Endothelial cell (in vitro differentiated cells): Measurements from ENCODE around the gene HYAL1. TPM values are rescaled to one million over a fixed set of nuclear protein-coding genes. Genes with fewer than 3 reads are reported as not detected.

Source experiments
- DNase-seq: peaks from one replicate; pipeline ENCODE4 v3.0.0; 2021; ENCODE audit warnings: low spot score
- H3K27ac Mint-ChIP-seq: one replicate; pipeline ENCODE4 v1.8.0; 2021; ENCODE audit warnings: mixed read lengths, inconsistent platforms; ENCODE audit not compliant: unreplicated experiment
- H3K27me3 Mint-ChIP-seq: one replicate; pipeline ENCODE4 v1.8.0; 2021; ENCODE audit warnings: mild to moderate bottlenecking, moderate library complexity, mixed read lengths, inconsistent platforms; ENCODE audit not compliant: unreplicated experiment
- H3K36me3 Mint-ChIP-seq: one replicate; pipeline ENCODE4 v1.8.0; 2021; ENCODE audit warnings: mild to moderate bottlenecking, low read depth, mixed read lengths, inconsistent platforms; ENCODE audit not compliant: unreplicated experiment
- H3K4me1 Mint-ChIP-seq: one replicate; pipeline ENCODE4 v1.8.0; 2021; ENCODE audit warnings: mild to moderate bottlenecking, mixed read lengths, inconsistent platforms; ENCODE audit not compliant: unreplicated experiment
- H3K4me3 Mint-ChIP-seq: one replicate; pipeline ENCODE4 v1.8.0; 2021; ENCODE audit warnings: mild to moderate bottlenecking, mixed read lengths, inconsistent platforms; ENCODE audit not compliant: unreplicated experiment
- H3K9me3 Mint-ChIP-seq: one replicate; pipeline ENCODE4 v1.8.0; 2021; ENCODE audit warnings: mixed read lengths, inconsistent platforms; ENCODE audit not compliant: unreplicated experiment
- CTCF ChIP-seq: fragments of 200-600 bp; sonication (generic); IDR thresholded peaks from one replicate; pipeline ENCODE4 v1.5.0; 2021; ENCODE audit warnings: antibody characterized with exemption; ENCODE audit not compliant: unreplicated experiment
- total RNA-seq: library from RNA; stranded (reverse); fragmentation: NEBNext Ultra II Directional; extraction: Animal tissue kit (Norgen Biotek cat#: 25700); gene quantifications from one replicate; pipeline ENCODE4 v1.2.1, GENCODE V29; 2021; ENCODE audit not compliant: unreplicated experiment

Gene HYAL1
- total RNA-seq, 1 donor from 2014 or later = 1.6 TPM

DNA sequence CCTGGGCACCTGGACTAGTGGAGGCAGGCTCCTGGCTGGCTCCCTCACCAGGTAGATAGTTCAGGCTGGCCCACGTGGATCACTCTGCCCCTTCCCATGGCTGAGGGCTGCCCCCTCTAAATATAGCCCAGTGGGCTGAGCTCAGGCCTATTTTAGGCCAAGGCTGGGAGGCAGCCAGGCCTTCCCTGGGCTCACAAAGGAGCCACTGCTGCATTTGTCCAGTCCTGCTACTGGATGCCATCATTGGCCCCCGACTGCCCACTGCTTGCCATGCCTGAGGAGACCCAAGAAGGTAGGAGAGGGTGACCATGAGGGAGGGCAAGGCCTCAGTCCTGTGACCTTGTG lies 24.5 kb downstream of the HYAL1 start, which contains the start of gene LSMEM2:
Gene LSMEM2 (plus strand): TSS at position 208 of the 345 bp plus-strand sequence. CDS start 27 bp downstream, at position 235.
- no peak for TF ChIP-seq CTCF
- H3K36me3 Mint-ChIP-seq = no peaks in the 10 kb centered on the region
- H3K9me3 Mint-ChIP-seq = no peaks in the 10 kb centered on the region
- H3K27me3 Mint-ChIP-seq = peaks cover 13% of the 10 kb centered on the region
- no peak for DNase-seq
- H3K27ac Mint-ChIP-seq = no peak within 1 kb of the TSS
- no peak within 1 kb of the TSS for H3K4me3 Mint-ChIP-seq
- peaks cover 9% of the 10 kb centered on the region for H3K4me1 Mint-ChIP-seq

- Mint-ChIP-seq H3K4me1 (peaks cover 9% of the 10 kb centered on the region), H3K27me3 (peaks cover 13% of the 10 kb centered on the region), H3K9me3 (no peaks in the 10 kb centered on the region), H3K4me3 (no peak overlapping the region), H3K27ac (no peak overlapping the region), H3K36me3 (no peaks in the 10 kb centered on the region)
- no peak for DNase-seq
- TF ChIP-seq CTCF = no peak
Observed at GRCh38 chr3:50278123-50278879, 25.1 kb downstream of the HYAL1 start.

GRCh38 chr3:50276762-50277101 lies 26.6 kb downstream of the HYAL1 start:
- no peak overlapping the region for H3K27ac Mint-ChIP-seq
- TF ChIP-seq CTCF = no peak
- H3K9me3 Mint-ChIP-seq = no peaks in the 10 kb centered on the region
- peaks cover 11% of the 10 kb centered on the region for H3K4me1 Mint-ChIP-seq
- H3K36me3 Mint-ChIP-seq = no peaks in the 10 kb centered on the region
- DNase-seq = no peak
- peaks cover 16% of the 10 kb centered on the region for H3K27me3 Mint-ChIP-seq
- no peak overlapping the region for H3K4me3 Mint-ChIP-seq

DNA sequence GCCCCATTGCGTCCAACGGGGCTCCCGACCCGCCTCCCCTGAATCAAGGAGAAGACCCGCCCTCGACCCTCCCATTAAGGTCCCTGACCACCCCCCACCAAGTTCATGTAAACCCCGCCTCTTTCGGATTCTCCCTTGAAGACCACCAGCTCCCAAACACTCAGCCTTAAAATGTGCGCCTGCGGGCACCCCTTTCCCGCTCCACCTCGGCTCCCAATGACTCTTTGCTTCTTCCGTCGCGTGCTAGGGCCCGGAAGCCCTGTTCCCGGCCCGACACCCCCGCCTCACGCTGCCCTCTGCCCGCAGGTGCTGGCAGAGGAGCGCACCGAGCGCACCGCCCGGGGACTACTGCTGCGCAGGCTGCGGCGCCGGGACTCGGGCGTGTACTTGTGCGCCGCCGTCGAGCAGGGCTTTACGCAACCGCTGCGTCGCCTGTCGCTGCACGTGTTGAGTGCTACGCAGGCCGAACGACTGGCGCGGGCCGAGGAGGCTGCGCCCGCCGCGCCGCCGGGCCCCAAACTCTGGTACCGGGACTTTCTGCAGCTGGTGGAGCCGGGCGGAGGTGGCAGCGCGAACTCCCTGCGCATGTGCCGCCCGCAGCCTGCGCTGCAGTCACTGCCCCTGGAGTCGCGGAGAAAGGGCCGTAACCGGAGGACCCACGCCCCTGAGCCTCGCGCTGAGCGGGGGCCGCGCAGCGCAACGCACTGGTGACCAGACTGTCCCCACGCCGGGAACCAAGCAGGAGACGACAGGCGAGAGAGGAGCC lies 27.2 kb downstream of the HYAL1 start:
- peak overlapping the region; percentile 69 for H3K4me3 Mint-ChIP-seq
- H3K27me3 Mint-ChIP-seq = peaks cover 19% of the 10 kb centered on the region
- H3K36me3 Mint-ChIP-seq = no peaks in the 10 kb centered on the region
- no peaks in the 10 kb centered on the region for H3K9me3 Mint-ChIP-seq
- no peak for DNase-seq
- no peak overlapping the region for H3K27ac Mint-ChIP-seq
- TF ChIP-seq CTCF = no peak
- peaks cover 16% of the 10 kb centered on the region for H3K4me1 Mint-ChIP-seq
